Measurements from ENCODE around the gene SAFB2.

DNA sequence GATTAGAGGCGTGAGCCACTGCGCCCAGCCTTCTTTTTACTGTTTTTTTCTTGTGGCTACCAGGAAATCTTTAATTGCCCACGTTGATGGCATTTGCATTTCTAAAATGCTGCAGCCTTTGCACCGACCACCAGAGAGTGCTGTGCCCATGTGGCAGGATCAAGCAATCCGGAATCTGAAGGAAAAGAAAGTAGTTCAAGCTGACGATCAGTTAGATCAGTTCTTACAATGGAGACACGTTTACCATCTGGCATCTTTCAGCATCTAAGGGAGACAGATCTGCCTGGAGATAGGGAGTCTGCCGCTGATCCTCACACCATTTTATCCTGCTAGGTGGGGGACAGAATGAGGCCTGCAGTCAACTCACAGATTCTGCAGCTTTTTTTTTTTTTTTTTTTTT is 74.7 kb downstream of the SAFB2 start:
- TF ChIP-seq, protein P1, sequence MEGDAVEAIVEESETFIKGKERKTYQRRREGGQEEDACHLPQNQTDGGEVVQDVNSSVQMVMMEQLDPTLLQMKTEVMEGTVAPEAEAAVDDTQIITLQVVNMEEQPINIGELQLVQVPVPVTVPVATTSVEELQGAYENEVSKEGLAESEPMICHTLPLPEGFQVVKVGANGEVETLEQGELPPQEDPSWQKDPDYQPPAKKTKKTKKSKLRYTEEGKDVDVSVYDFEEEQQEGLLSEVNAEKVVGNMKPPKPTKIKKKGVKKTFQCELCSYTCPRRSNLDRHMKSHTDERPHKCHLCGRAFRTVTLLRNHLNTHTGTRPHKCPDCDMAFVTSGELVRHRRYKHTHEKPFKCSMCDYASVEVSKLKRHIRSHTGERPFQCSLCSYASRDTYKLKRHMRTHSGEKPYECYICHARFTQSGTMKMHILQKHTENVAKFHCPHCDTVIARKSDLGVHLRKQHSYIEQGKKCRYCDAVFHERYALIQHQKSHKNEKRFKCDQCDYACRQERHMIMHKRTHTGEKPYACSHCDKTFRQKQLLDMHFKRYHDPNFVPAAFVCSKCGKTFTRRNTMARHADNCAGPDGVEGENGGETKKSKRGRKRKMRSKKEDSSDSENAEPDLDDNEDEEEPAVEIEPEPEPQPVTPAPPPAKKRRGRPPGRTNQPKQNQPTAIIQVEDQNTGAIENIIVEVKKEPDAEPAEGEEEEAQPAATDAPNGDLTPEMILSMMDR (IDR thresholded peaks at IDR 0.05 in 4 of 5, conservative IDR thresholded peaks at IDR 0.05 in 1 of 5): no peak
- TF ChIP-seq POLR2A (IDR thresholded peaks at IDR 0.05): no peak
